ENCODE results near the gene TRIM33. TPM values are rescaled to one million over a fixed set of nuclear protein-coding genes. Genes with fewer than 3 reads are reported as not detected.
"Not testable (repeated sequence)": the region's sequence is repeated elsewhere in the genome, so short reads cannot be mapped to it uniquely, and the experiment has no call there.

The TRIM33 gene
- total RNA-seq, 4 donors from 2014 or later = 26.7 to 49.0 (median 34.5) TPM

DNA sequence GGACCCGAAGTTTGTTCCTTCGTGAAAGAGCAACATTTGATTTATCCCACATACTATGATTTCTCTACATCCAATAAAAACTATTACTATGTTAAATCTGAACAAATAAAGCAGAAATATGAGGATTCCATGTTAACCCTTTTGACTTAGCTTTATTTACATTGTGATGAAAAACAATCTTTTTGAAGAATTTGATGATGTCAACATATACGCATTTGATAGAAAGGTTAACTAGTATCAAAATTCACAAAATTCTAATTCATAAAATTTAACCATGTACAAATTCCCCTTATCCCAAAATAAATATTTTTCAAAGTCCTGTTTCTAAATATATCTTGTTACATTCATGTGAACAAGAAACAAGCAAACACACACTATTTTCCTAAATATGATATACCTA lies 74.2 kb downstream of the TRIM33 start:
- Histone ChIP-seq H3K4me1 (no peaks in the 10 kb centered on the region), H3K36me3 (peaks cover 3 to 29% of the 10 kb centered on the region in 2 donors), H3K27ac (no peak overlapping the region), H3K4me3 (no peak overlapping the region), H3K9me3 (no peaks in the 10 kb centered on the region), H3K27me3 (no peaks in the 10 kb centered on the region)
- 92 to 96% methylated on average over 1 to 3 of the region's 3 CpGs for WGBS, 2 donors (ENCODE audit: low coverage in 1 of 2)
- no peak for ATAC-seq
- no peak for TF ChIP-seq POLR2AphosphoS5 (IDR thresholded peaks at IDR 0.05)

- Histone ChIP-seq H3K9me3 (no peaks in the 10 kb centered on the region), H3K36me3 (peaks cover 0 to 26% of the 10 kb centered on the region in 2 donors), H3K4me1 (no peaks in the 10 kb centered on the region), H3K27ac (no peak overlapping the region), H3K27me3 (no peaks in the 10 kb centered on the region), H3K4me3 (no peak overlapping the region)
- ATAC-seq = no peak
- TF ChIP-seq EP300 (IDR thresholded peaks at IDR 0.05) (no peak), CTCF (IDR thresholded peaks at IDR 0.05) (no peak), POLR2A (IDR thresholded peaks at IDR 0.05) (no peak), POLR2AphosphoS5 (IDR thresholded peaks at IDR 0.05) (no peak)
- 90 to 100% methylated on average over 1 of the region's 1 CpG for WGBS, 2 donors (ENCODE audit: low coverage in 1 of 2)
These were observed 75.8 kb downstream of the TRIM33 start for GRCh38 chr1:114435088-114435715.

GRCh38 chr1:114431026-114431425 lies 80.0 kb downstream of the TRIM33 start:
- Histone ChIP-seq H3K4me1 (no peaks in the 10 kb centered on the region), H3K27ac (no peak overlapping the region), H3K36me3 (peaks cover 0 to 39% of the 10 kb centered on the region in 2 donors), H3K9me3 (no peaks in the 10 kb centered on the region), H3K4me3 (no peak overlapping the region), H3K27me3 (no peaks in the 10 kb centered on the region)
- no peak for ATAC-seq
- 20 to 43% methylated on average over 1 of the region's 1 CpG for WGBS, 2 donors (ENCODE audit: low coverage in 1 of 2)
- TF ChIP-seq EP300 (IDR thresholded peaks at IDR 0.05) = no peak
- TF ChIP-seq CTCF (IDR thresholded peaks at IDR 0.05) = no peak
- TF ChIP-seq POLR2A (IDR thresholded peaks at IDR 0.05) = no peak
- no peak for TF ChIP-seq POLR2AphosphoS5 (IDR thresholded peaks at IDR 0.05)

GRCh38 chr1:114428083-114428754 lies 82.8 kb downstream of the TRIM33 start:
- Histone ChIP-seq H3K36me3 (peaks cover 4 to 67% of the 10 kb centered on the region in 2 donors), H3K4me1 (no peaks in the 10 kb centered on the region), H3K27me3 (no peaks in the 10 kb centered on the region), H3K4me3 (no peak overlapping the region), H3K27ac (no peak overlapping the region), H3K9me3 (no peaks in the 10 kb centered on the region)
- TF ChIP-seq POLR2AphosphoS5 (IDR thresholded peaks at IDR 0.05) (no peak), POLR2A (IDR thresholded peaks at IDR 0.05) (no peak), EP300 (IDR thresholded peaks at IDR 0.05) (no peak), CTCF (IDR thresholded peaks at IDR 0.05) (peak; percentile 26 to 54 (median 38))
- 52 to 67% methylated on average over 1 of the region's 1 CpG for WGBS, 2 donors (ENCODE audit: low coverage in 1 of 2)
- ATAC-seq = no peak

DNA sequence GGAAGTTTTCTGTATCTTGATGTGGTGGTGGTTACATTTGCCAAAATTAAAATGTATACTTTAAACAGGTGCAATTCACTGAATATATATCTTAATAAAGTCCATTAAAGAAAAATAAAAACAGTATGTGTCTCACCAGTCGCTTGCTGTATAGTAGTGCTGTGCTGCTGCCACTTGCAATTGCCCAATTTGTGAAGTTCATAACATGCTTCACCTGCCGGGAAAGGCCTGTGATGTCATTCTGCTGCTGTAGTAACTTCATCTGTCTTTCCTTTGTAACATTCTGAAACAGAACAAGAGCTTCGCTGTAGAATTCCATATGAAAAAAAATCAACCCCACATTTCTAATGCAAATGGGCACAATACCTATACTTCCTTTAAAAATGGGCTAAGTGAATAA lies 83.4 kb downstream of the TRIM33 start:
- Histone ChIP-seq H3K27ac (no peak overlapping the region), H3K9me3 (no peaks in the 10 kb centered on the region), H3K4me3 (no peak overlapping the region), H3K27me3 (no peaks in the 10 kb centered on the region), H3K4me1 (no peaks in the 10 kb centered on the region), H3K36me3 (peaks cover 4 to 72% of the 10 kb centered on the region in 2 donors)
- 37 to 71% methylated on average over 2 to 3 of the region's 3 CpGs for WGBS, 2 donors (ENCODE audit: low coverage in 1 of 2)
- ATAC-seq = no peak
- TF ChIP-seq POLR2A (IDR thresholded peaks at IDR 0.05) = no peak

DNA sequence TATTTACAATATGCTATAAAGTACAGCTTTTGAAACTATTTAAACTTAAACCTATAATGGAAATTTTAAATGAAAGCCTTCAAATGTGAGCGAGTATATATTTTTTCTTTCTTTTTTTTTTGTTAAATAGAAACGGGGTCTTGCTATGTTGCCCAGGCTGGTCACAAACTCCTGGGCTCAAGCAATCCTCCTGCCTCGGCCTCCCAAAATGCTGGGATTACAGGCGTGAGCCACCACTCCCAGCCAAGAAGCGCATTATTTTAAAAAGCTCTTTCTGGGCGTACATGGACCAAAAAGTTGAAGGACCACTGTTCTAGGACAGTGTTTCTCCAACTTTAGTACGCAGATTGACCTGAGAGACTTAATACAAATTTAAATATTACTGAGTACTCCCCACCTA lies 87.5 kb downstream of the TRIM33 start:
- no peak overlapping the region for H3K27ac ChIP-seq
- WGBS, 2 donors (ENCODE audit: low coverage in 1 of 2) = 88 to 93% methylated on average over 6 of the region's 7 CpGs
- H3K9me3 ChIP-seq = no peaks in the 10 kb centered on the region
- H3K27me3 ChIP-seq = no peaks in the 10 kb centered on the region
- no peak for TF ChIP-seq EP300 (IDR thresholded peaks at IDR 0.05)
- no peak for TF ChIP-seq POLR2AphosphoS5 (IDR thresholded peaks at IDR 0.05)
- H3K4me3 ChIP-seq = no peak overlapping the region
- ATAC-seq = no peak
- peaks cover 9 to 91% of the 10 kb centered on the region in 2 donors for H3K36me3 ChIP-seq
- H3K4me1 ChIP-seq = no peaks in the 10 kb centered on the region

GRCh38 chr1:114418948-114419347 lies 92.1 kb downstream of the TRIM33 start:
- not testable (repeated sequence) for H3K27me3 ChIP-seq, H3K9me3 ChIP-seq, H3K4me1 ChIP-seq, ATAC-seq, H3K4me3 ChIP-seq, H3K27ac ChIP-seq
- 92 to 95% methylated on average over 4 to 7 of the region's 7 CpGs for WGBS, 2 donors (ENCODE audit: low coverage in 1 of 2)
- H3K36me3 ChIP-seq = peaks cover 5 to 93% of the 10 kb centered on the region in 2 donors

Data from gastroesophageal sphincter (tissue), 4 donors.